Glutamatergic neuron (in vitro differentiated cells): Measurements from ENCODE around the gene PIP5K1C. TPM values are rescaled to one million over a fixed set of nuclear protein-coding genes. Genes with fewer than 3 reads are reported as not detected.
A peak's percentile ranks its signal among the peaks of the same experiment; 100 is the strongest.

Experiments used
- DNase-seq: peaks from one replicate; pipeline ENCODE4 v3.0.0; 2022
- H3K27ac Mint-ChIP-seq: one replicate; pipeline ENCODE4 v1.8.0; 2020; ENCODE audit warnings: mild to moderate bottlenecking, mixed read lengths, inconsistent platforms; ENCODE audit not compliant: unreplicated experiment
- H3K27me3 Mint-ChIP-seq: one replicate; pipeline ENCODE4 v1.8.0; 2020; ENCODE audit warnings: mild to moderate bottlenecking, moderate library complexity, mixed read lengths, inconsistent platforms; ENCODE audit not compliant: unreplicated experiment
- H3K36me3 Mint-ChIP-seq: one replicate; pipeline ENCODE4 v1.8.0; 2020; ENCODE audit warnings: mild to moderate bottlenecking, mixed read lengths, inconsistent platforms; ENCODE audit not compliant: unreplicated experiment
- H3K4me1 Mint-ChIP-seq: one replicate; pipeline ENCODE4 v1.8.0; 2020; ENCODE audit warnings: mild to moderate bottlenecking, low read depth, mixed read lengths, inconsistent platforms; ENCODE audit not compliant: unreplicated experiment
- H3K4me3 Mint-ChIP-seq: one replicate; pipeline ENCODE4 v1.8.0; 2020; ENCODE audit warnings: mild to moderate bottlenecking, mixed read lengths, inconsistent platforms; ENCODE audit not compliant: unreplicated experiment
- H3K9me3 Mint-ChIP-seq: one replicate; pipeline ENCODE4 v1.8.0; 2020; ENCODE audit warnings: mild to moderate bottlenecking, moderate library complexity, mixed read lengths, inconsistent platforms; ENCODE audit not compliant: unreplicated experiment
- CTCF ChIP-seq: fragments of 200-600 bp; sonication (generic); IDR thresholded peaks from one replicate; pipeline ENCODE4 v1.5.0; 2021; ENCODE audit not compliant: partially characterized antibody, unreplicated experiment
- total RNA-seq: library from RNA; stranded (reverse); fragmentation: NEBNext Ultra II Directional; extraction: Animal tissue kit (Norgen Biotek cat#: 25700); gene quantifications from one replicate; pipeline ENCODE4 v1.2.1, GENCODE V29; 2021; ENCODE audit not compliant: unreplicated experiment

PIP5K1C gene
- total RNA-seq, 1 donor from 2014 or later: 169 TPM

- TF ChIP-seq CTCF: no peak
- Mint-ChIP-seq H3K9me3 (peaks cover 12% of the 10 kb centered on the region), H3K27ac (peak overlapping the region; percentile 62), H3K4me3 (peak overlapping the region; percentile 82), H3K27me3 (peaks cover 2% of the 10 kb centered on the region), H3K36me3 (no peaks in the 10 kb centered on the region), H3K4me1 (peaks cover 9% of the 10 kb centered on the region)
- no peak for DNase-seq
These were observed 2.4 kb downstream of the PIP5K1C start for GRCh38 chr19:3697671-3698385.

- peak overlapping the region; percentile 17 for H3K27ac Mint-ChIP-seq
- H3K27me3 Mint-ChIP-seq: peaks cover 4% of the 10 kb centered on the region
- H3K9me3 Mint-ChIP-seq: peaks cover 14% of the 10 kb centered on the region
- no peak for TF ChIP-seq CTCF
- peak overlapping the region; percentile 74 for H3K4me3 Mint-ChIP-seq
- DNase-seq: no peak
- peaks cover 9% of the 10 kb centered on the region for H3K4me1 Mint-ChIP-seq
- no peaks in the 10 kb centered on the region for H3K36me3 Mint-ChIP-seq
These were observed 3.2 kb downstream of the PIP5K1C start for GRCh38 chr19:3697094-3697493.

- H3K36me3 Mint-ChIP-seq: no peaks in the 10 kb centered on the region
- H3K4me3 Mint-ChIP-seq: peak overlapping the region; percentile 74
- peaks cover 5% of the 10 kb centered on the region for H3K27me3 Mint-ChIP-seq
- DNase-seq: no peak
- peaks cover 9% of the 10 kb centered on the region for H3K4me1 Mint-ChIP-seq
- TF ChIP-seq CTCF: no peak
- H3K9me3 Mint-ChIP-seq: peaks cover 14% of the 10 kb centered on the region
- H3K27ac Mint-ChIP-seq: no peak overlapping the region
These were observed 3.6 kb downstream of the PIP5K1C start for GRCh38 chr19:3696660-3696995.

GRCh38 chr19:3695986-3696659, 4.1 kb downstream of the PIP5K1C start:
- peak overlapping the region; percentile 22 for H3K27ac Mint-ChIP-seq
- H3K36me3 Mint-ChIP-seq: no peaks in the 10 kb centered on the region
- peaks cover 16% of the 10 kb centered on the region for H3K9me3 Mint-ChIP-seq
- TF ChIP-seq CTCF: no peak
- DNase-seq: no peak
- peaks cover 8% of the 10 kb centered on the region for H3K27me3 Mint-ChIP-seq
- peaks cover 9% of the 10 kb centered on the region for H3K4me1 Mint-ChIP-seq
- H3K4me3 Mint-ChIP-seq: no peak overlapping the region

GRCh38 chr19:3695124-3695733, 5.0 kb downstream of the PIP5K1C start:
- peaks cover 9% of the 10 kb centered on the region for H3K4me1 Mint-ChIP-seq
- peaks cover 8% of the 10 kb centered on the region for H3K27me3 Mint-ChIP-seq
- peaks cover 13% of the 10 kb centered on the region for H3K9me3 Mint-ChIP-seq
- H3K27ac Mint-ChIP-seq: no peak overlapping the region
- no peak for TF ChIP-seq CTCF
- no peak for DNase-seq
- peaks cover 4% of the 10 kb centered on the region for H3K36me3 Mint-ChIP-seq
- no peak overlapping the region for H3K4me3 Mint-ChIP-seq
